GM12892 (cell line): ENCODE measurements around the gene SLC9A4.

Source experiments
- POLR2AphosphoS5 ChIP-seq: IDR thresholded peaks from 2 replicates; pipeline ENCODE4 v1.6.1; 2011; ENCODE audit warnings: low read depth, low read length, control low read depth
- TAF1 ChIP-seq: IDR thresholded peaks from 2 replicates; pipeline ENCODE4 v1.6.1; 2011; ENCODE audit warnings: low read depth, mild to moderate bottlenecking, control low read depth, low read length, borderline replicate concordance

DNA sequence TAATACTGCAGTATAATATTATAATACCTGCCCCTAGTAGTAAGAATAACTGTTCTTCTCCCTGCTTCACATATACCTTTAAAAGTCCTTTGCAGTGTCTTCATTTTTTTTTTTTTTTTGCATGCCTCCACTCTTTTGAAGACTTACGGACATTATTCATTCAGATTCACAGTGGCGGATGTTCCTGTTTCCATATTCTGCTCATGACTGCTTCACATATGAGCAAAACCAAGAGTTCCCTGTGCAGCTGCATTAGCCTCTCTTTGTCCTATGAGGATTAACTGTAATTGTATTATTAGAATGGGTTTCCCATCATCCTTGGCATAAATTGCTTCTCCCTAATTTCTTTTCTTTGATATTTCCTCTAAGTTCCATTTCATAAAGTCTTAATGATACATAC lies 37.3 kb upstream of the SLC9A4 start:
- TF ChIP-seq POLR2AphosphoS5: no peak
- TF ChIP-seq TAF1: no peak
